PFSK-1 (cell line): ENCODE data around the gene ACACA.

Source experiments
- POLR2AphosphoS5 ChIP-seq: IDR thresholded peaks from 2 replicates; pipeline ENCODE4 v1.6.1; 2012; ENCODE audit warnings: low read depth, mild to moderate bottlenecking, control low read depth, low read length, moderate library complexity
- REST ChIP-seq, 2 experiments: IDR thresholded peaks; 2 replicates each; pipeline versions ENCODE4 v1.6.1 to v1.8.0; 2011 to 2012; ENCODE audit warnings: low read depth in 2 of 2, low read length in 2 of 2, control low read depth in 1 of 2, inconsistent platforms in 1 of 2, mild to moderate bottlenecking in 1 of 2, moderate library complexity in 1 of 2; ENCODE audit not compliant: insufficient read depth in 1 of 2
- TAF1 ChIP-seq: IDR thresholded peaks from 2 replicates; pipeline ENCODE4 v1.6.1; 2012; ENCODE audit warnings: low read length, control low read depth, borderline replicate concordance; ENCODE audit not compliant: insufficient read depth

- no peak for TF ChIP-seq POLR2AphosphoS5
- TF ChIP-seq TAF1 = no peak
- no peak for TF ChIP-seq REST (IDR thresholded peaks at IDR 0.05; ENCODE audit: insufficient read depth in 1 of 2, low read depth in 2 of 2, low read length in 2 of 2)
Measured at GRCh38 chr17:37158290-37158689, 248.3 kb downstream of the ACACA start.
